DOHH2 (cell line): ENCODE measurements around the gene EPYC.

Experiments
- CTCF ChIP-seq: fragments of 200-600 bp; sonication (generic); IDR thresholded peaks from one replicate; pipeline ENCODE4 v1.5.1; 2014; ENCODE audit warnings: antibody characterized with exemption, mild to moderate bottlenecking, low read depth, low read length; ENCODE audit not compliant: poor library complexity, severe bottlenecking
- EZH2phosphoT487 ChIP-seq: fragments of 200-600 bp; sonication (generic); IDR thresholded peaks from 2 replicates; pipeline ENCODE4 v1.6.1; 2017; ENCODE audit warnings: borderline replicate concordance, mild to moderate bottlenecking, antibody characterized with exemption, low read length, moderate library complexity, mixed read lengths

GRCh38 chr12:91007531-91008290 is 2.9 kb upstream of the EPYC start:
- no peak for TF ChIP-seq CTCF
- no peak for TF ChIP-seq EZH2phosphoT487
